GM18873 (cell line): ENCODE measurements around the gene TBXAS1.

ENCODE experiments used
- ATAC-seq: cut with Tn5 transposase; IDR thresholded peaks from one replicate; pipeline ENCODE4 v1.9.1; 2021; ENCODE audit warnings: mild to moderate bottlenecking, moderate library complexity, moderate number of reproducible peaks; ENCODE audit not compliant: unreplicated experiment, low FRiP score

TBXAS1 gene

GRCh38 chr7:139993169-139993568, 164.1 kb downstream of the TBXAS1 start:
- ATAC-seq = no peak

DNA sequence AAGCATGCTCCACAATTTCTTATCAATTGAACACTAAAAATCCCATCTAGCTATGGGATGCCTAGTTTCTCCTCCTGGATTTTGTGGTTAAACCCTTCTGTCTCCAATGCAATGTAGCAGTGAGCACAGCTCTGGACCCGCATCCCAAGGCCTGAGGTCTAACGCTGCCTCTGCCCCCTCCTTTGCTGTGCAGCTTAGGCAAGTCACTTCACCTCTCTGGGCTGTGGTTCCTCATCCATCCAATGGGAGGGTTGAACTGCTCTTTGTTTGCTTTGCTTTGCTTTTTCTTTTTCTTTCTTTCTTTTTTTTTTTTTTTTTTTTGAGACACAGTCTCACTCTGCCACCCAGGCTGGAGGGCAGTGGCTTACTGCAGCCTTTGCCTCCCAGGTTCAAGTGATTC, 164.5 kb downstream of the TBXAS1 start:
- ATAC-seq = no peak

- ATAC-seq = no peak
Observed at GRCh38 chr7:139994356-139994755, 165.3 kb downstream of the TBXAS1 start.

- ATAC-seq = no peak
Observed at GRCh38 chr7:139995017-139995915, 166.2 kb downstream of the TBXAS1 start.

DNA sequence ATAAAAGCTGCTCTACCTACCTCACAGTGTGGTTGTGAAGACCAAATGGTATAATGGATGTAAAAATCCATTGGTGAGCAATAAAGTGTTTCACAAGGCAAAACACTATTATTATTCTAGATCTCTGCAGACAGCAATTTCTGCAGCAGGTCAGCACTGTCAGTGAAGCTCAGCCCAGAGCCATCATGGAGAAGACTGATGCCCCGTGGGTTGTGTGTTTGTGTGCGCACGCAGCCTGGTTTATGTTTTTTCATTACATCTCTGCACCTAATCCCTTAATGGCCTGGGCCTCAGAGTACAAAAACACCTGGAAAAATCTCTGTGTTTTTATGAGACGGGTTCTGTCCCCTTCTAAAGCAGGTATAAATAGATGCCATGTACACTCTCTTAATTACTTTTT, 169.5 kb downstream of the TBXAS1 start:
- ATAC-seq = no peak

DNA sequence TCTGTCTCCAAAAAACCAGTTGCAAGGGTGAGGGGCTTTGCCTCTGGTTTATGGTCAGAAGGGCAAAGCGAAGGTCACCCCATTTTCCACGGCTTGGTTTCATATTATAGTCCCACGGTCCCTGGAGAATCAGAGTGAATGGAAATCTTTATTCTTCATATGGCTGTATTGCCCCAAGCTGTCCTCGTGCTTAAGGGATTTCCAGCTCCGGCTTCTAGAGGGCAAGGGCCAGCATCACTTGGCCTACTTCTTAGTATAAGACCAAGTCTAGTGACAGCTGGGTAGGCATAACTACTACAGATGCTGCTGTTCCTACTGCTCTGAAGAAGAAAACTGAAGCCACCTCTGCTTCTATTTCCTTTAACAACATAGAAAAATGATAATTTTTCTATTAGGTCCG, 170.5 kb downstream of the TBXAS1 start:
- no peak for ATAC-seq

DNA sequence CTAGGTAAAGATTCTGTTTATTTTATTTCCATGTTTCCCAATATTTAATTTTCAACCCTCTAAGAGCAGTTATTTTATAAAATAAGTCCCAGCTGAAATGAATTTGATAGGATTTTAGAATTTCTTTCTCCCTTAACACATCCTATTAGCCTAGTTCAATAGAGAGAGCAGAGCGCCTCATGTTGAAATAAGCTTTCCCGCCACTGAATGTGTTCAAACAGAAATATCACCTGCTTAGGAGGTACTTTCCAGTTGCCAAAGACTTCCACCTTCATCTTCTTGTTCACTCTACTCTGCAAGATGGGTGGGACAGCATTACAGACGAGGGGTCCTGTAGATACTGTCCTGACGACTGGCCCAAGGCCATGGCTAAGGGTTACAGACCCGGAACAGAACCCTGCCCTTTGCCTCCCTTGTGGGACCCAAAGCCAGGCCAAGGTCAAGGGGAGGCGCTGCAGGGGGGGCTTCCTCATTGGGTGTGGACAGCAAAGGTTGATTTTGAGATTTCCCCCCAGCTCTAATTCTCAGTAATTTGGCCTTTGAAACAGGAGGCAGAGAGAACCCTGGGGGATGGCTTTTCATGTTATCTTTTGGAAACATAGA, 171.7 kb downstream of the TBXAS1 start:
- ATAC-seq = no peak

DNA sequence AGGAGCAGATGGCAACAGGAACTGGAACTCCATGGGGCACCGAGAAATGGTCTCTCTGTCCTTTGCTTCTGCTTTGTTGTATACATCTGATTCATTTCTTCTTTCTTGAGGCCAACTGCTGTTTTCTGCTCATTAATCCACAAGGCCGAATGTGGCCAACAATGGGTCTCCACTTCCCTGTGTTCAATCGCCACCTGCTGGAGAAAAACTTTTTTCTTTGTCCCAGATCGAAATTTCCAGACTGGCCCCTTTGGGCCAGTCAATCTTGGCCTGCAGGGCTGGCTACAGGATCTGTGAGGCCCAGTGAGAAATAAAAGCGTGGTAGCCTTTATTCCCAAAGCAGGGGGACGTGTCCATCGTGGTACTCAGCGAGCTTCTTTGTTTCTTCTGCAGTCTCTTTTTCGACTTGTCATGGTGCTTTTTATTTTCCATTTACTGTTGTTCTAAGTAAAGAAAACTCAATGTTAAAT, 174.9 kb downstream of the TBXAS1 start:
- ATAC-seq = no peak

DNA sequence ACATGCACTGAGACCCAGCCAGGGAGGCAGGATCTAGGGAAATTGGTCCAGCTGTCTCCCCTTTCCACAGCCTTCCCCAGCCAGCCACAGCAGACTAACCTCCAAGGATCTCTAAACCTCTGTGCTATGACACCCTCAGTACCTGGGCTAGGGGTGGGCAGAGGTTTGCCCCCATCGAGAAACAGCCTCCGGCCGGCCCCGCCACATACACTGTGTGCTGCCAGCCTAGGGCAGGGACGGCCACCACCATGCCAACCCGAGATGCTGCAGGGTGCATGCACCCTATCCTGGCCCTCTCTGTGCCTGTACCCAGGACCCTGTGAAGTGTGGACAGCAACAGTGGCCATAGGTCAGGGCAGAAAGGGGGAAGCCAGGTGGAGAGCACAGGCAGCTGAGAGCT, 175.6 kb downstream of the TBXAS1 start:
- no peak for ATAC-seq

- no peak for ATAC-seq
Observed at GRCh38 chr7:140005341-140005740, 176.3 kb downstream of the TBXAS1 start.

- ATAC-seq = no peak
Observed at GRCh38 chr7:140005754-140006503, 176.9 kb downstream of the TBXAS1 start.

GRCh38 chr7:140006600-140006999, 177.5 kb downstream of the TBXAS1 start:
- ATAC-seq = no peak

GRCh38 chr7:140007051-140007690, 178.1 kb downstream of the TBXAS1 start:
- ATAC-seq = no peak

- no peak for ATAC-seq
Observed at GRCh38 chr7:140008755-140009610, 179.9 kb downstream of the TBXAS1 start.

- ATAC-seq = no peak
Observed at GRCh38 chr7:140009735-140010134, 180.7 kb downstream of the TBXAS1 start.

DNA sequence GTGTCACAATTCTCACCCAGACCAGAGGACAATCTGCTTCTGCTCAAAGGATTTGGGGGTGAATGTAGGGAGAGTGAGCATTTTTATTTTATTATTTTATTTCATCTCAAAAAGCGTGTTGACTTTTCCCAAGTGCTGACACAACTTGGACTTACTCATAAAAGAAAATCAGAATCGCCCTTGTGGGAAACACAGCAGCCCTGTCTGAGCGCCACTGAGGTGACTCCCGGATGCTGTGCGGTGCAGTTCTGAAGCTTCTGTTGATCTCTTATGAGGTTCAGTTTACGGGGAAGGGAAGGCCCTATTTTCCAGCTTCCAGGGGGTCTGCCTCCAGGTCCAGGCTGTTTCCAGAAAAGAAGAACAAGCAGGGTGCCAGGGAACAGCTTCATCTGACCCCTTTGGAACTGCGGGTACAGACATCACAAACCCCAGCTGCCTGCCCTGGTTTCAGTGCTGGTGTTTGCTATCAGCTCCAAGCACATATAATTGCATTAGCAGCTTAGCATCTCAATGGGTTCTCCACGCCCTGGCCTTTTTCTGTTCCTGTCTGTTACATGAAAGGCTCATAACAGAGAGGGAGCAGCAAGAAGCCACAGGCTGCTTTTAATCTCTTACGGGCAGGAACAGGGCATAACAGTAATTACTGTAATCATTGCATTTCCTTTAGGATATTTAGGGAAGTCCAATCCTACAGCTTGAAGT, 181.3 kb downstream of the TBXAS1 start:
- ATAC-seq = no peak

- no peak for ATAC-seq
Observed at GRCh38 chr7:140013676-140014075, 184.6 kb downstream of the TBXAS1 start.

GRCh38 chr7:140014123-140014522, 185.1 kb downstream of the TBXAS1 start:
- no peak for ATAC-seq

DNA sequence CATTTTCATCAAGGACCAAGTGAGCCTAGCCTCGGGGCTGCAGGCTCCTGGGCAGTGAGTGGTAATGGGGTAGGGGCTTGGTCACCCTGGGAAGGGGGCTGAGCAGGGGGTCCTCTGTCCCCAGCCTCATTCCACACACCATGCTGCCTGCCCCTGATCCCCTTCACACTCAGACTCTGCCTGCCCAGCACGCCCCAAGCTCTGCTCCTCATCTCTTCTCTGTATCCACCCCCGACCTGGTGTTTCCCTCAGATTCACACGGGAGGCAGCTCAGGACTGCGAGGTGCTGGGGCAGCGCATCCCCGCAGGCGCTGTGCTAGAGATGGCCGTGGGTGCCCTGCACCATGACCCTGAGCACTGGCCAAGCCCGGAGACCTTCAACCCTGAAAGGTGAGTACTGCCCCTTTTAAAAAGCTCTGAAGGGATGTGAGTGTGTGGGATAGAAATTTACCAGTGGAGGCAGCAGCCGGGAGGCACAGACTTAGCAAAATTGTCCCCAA, 186.5 kb downstream of the TBXAS1 start:
- no peak for ATAC-seq
